WI38 (cell line): Measurements from ENCODE around the gene HSD17B12.

Experiments used
- H3K4me3 ChIP-seq: 2 replicates; pipeline ENCODE4 v1.5.1; 2011; ENCODE audit warnings: low read depth, mild to moderate bottlenecking, control low read depth, low read length
- CTCF ChIP-seq: IDR thresholded peaks from 2 replicates; pipeline ENCODE4 v1.5.1; 2012; ENCODE audit warnings: low read depth, mild to moderate bottlenecking, control low read depth, low read length

Gene HSD17B12

DNA sequence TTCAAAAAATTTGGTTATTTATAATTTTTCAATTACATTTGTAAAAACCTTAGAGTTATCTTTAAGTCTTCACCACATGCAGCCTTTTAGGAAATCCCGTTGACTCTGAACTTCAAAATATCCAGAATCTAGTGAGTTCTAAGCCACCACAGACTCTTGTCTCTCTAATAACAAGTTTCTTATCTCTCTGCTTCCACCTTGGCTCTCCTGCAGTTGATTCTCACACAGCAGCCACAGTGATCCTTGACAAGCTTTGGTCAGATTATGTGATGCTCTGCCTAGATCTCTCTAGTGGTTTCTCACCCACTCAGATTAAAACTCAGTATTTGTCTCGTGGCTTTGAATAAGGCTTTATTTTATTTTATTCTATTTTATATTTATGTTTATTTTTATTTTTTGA, 8.6 kb downstream of the HSD17B12 start:
- H3K4me3 ChIP-seq, result no peak overlapping the region

GRCh38 chr11:43690929-43691725, 10.6 kb downstream of the HSD17B12 start:
- no peak overlapping the region for H3K4me3 ChIP-seq
- TF ChIP-seq CTCF, result no peak

More for the DNA sequence above, 8.6 kb downstream of the HSD17B12 start:
- no peak for TF ChIP-seq CTCF

DNA sequence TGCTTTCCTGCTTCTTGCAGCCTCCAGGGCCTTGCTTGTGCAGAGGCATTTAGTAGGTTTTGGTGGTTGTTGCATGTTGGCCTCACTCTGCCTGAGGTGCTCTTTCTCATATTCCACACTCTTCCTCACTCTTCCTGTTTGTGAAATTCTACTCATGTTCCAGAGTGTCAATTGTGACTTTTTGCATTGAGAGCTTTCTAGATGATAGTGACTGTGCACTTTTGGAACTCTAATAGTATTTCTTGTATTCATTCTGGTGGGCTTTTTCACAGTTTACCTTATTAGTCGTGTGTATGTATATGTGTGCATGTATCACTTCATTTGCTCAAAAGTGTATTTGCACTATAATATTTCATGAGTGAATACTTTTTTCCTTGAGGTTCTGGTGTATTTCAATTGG, 11.3 kb downstream of the HSD17B12 start:
- TF ChIP-seq CTCF, result no peak
- H3K4me3 ChIP-seq, result no peak overlapping the region

DNA sequence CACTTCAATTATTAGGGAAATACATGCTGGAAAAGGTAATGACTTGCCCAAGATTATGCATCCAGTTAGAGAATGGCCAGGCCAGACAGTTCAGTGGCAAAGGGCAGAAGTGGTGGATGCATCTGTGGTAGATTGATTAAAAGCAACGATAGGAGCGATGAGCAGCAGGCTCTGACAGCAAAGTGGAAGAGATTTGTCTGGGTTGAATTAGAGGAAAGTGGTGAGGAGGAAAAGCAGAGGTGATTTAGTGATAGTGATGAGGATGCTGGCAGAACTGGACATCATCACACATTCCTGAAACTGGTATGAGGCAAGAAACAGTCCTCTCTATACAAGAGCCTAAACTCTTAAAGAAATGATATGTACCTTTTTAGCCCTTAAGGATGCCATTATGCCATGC, 12.5 kb downstream of the HSD17B12 start:
- no peak overlapping the region for H3K4me3 ChIP-seq
- TF ChIP-seq CTCF, result no peak

DNA sequence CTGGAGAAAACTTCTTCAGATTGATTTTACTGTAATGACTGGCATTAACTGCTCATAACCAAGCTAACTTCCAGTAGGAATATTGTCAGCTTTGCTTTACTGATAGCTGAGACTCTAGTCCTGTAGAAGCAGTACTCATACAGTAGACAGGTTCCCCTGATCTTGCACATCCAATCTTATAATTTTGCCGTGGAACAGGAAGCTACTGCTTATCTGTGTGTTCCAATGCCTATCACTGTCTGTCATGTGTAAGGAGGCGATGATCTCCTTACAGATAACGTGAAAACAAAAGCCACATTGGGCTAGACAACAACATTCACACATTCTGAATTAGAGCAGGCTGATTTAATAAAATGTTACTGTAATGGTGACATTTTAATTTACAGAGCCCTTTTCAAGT, 13.2 kb downstream of the HSD17B12 start:
- no peak for TF ChIP-seq CTCF
- H3K4me3 ChIP-seq, result no peak overlapping the region

DNA sequence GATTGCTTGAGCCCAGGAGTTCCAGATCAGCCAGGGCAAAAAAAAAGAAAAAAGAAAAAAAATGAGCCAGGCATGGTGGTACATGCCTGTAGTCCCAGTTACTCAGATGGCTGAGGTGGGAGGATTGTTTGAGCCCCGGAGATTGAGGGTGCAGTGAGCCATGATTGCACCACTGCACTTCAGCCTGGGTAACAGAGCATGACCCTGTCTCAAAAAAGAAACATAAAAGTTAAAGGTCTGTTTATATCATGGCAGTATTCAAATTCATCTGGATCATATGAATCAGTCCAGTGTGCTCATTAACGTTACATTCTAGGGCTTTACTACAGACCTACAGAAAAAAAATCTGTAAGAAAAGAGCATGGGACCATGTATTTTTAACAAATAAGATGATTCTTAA, 13.9 kb downstream of the HSD17B12 start:
- H3K4me3 ChIP-seq, result no peak overlapping the region
- no peak for TF ChIP-seq CTCF

- no peak for TF ChIP-seq CTCF
- no peak overlapping the region for H3K4me3 ChIP-seq
These were observed 17.1 kb downstream of the HSD17B12 start for GRCh38 chr11:43697679-43698078.
